Rectal smooth muscle tissue (tissue), 1 donor: ENCODE data around the gene LDAF1.
"Not testable (repeated sequence)": the region's sequence is repeated elsewhere in the genome, so short reads cannot be mapped to it uniquely, and the experiment has no call there.

Experiments
- H3K27ac ChIP-seq: one replicate; pipeline ENCODE4 v1.7.0; 2013; ENCODE audit warnings: low read depth, low read length, inconsistent platforms
- H3K27me3 ChIP-seq: one replicate; pipeline ENCODE4 v1.7.0; 2013; ENCODE audit warnings: low read length; ENCODE audit not compliant: control insufficient read depth, insufficient read depth
- H3K36me3 ChIP-seq: one replicate; pipeline ENCODE4 v1.7.0; 2013; ENCODE audit warnings: low read length; ENCODE audit not compliant: control insufficient read depth, insufficient read depth
- H3K4me1 ChIP-seq: one replicate; pipeline ENCODE4 v1.7.0; 2013; ENCODE audit warnings: low read length; ENCODE audit not compliant: control insufficient read depth, insufficient read depth
- H3K4me3 ChIP-seq: one replicate; pipeline ENCODE4 v1.7.0; 2013; ENCODE audit warnings: low read length
- H3K9ac ChIP-seq: one replicate; pipeline ENCODE4 v1.7.0; 2013; ENCODE audit warnings: low read length

The LDAF1 gene

GRCh38 chr16:21166561-21166961, 8.1 kb downstream of the LDAF1 start:
- no peak overlapping the region for H3K9ac ChIP-seq
- H3K27me3 ChIP-seq = no peaks in the 10 kb centered on the region
- no peak overlapping the region for H3K27ac ChIP-seq
- H3K4me1 ChIP-seq = peaks cover 10% of the 10 kb centered on the region
- H3K36me3 ChIP-seq = peaks cover 24% of the 10 kb centered on the region
- no peak overlapping the region for H3K4me3 ChIP-seq

GRCh38 chr16:21167360-21167759, 8.9 kb downstream of the LDAF1 start:
- Histone ChIP-seq H3K4me3 (no peak overlapping the region), H3K9ac (no peak overlapping the region), H3K27ac (no peak overlapping the region), H3K36me3 (peaks cover 27% of the 10 kb centered on the region), H3K27me3 (no peaks in the 10 kb centered on the region), H3K4me1 (peaks cover 9% of the 10 kb centered on the region)

- H3K36me3 ChIP-seq = peaks cover 23% of the 10 kb centered on the region
- no peak overlapping the region for H3K27ac ChIP-seq
- peaks cover 2% of the 10 kb centered on the region for H3K4me1 ChIP-seq
- H3K27me3 ChIP-seq = no peaks in the 10 kb centered on the region
- H3K4me3 ChIP-seq = no peak overlapping the region
- H3K9ac ChIP-seq = no peak overlapping the region
These were observed 9.6 kb downstream of the LDAF1 start for GRCh38 chr16:21167929-21168602.

- Histone ChIP-seq H3K27me3 (no peaks in the 10 kb centered on the region), H3K4me3 (no peak overlapping the region), H3K9ac (no peak overlapping the region), H3K36me3 (peaks cover 24% of the 10 kb centered on the region), H3K27ac (no peak overlapping the region), H3K4me1 (no peaks in the 10 kb centered on the region)
These were observed 10.9 kb downstream of the LDAF1 start for GRCh38 chr16:21169249-21169981.

GRCh38 chr16:21170116-21170515, 11.6 kb downstream of the LDAF1 start:
- not testable (repeated sequence) for H3K9ac ChIP-seq, H3K4me1 ChIP-seq, H3K27ac ChIP-seq, H3K4me3 ChIP-seq, H3K27me3 ChIP-seq
- peaks cover 20% of the 10 kb centered on the region for H3K36me3 ChIP-seq

- Histone ChIP-seq H3K4me1 (no peaks in the 10 kb centered on the region), H3K36me3 (peaks cover 12% of the 10 kb centered on the region), H3K27me3 (no peaks in the 10 kb centered on the region), H3K9ac (no peak overlapping the region), H3K4me3 (no peak overlapping the region), H3K27ac (no peak overlapping the region)
These were observed 14.2 kb downstream of the LDAF1 start for GRCh38 chr16:21172650-21173049.

- no peak overlapping the region for H3K9ac ChIP-seq
- no peaks in the 10 kb centered on the region for H3K27me3 ChIP-seq
- H3K4me1 ChIP-seq = no peaks in the 10 kb centered on the region
- no peak overlapping the region for H3K4me3 ChIP-seq
- H3K27ac ChIP-seq = no peak overlapping the region
- peaks cover 17% of the 10 kb centered on the region for H3K36me3 ChIP-seq
These were observed 16.9 kb downstream of the LDAF1 start for GRCh38 chr16:21175397-21175796.

GRCh38 chr16:21179126-21179982, 20.9 kb downstream of the LDAF1 start:
- Histone ChIP-seq H3K27me3 (no peaks in the 10 kb centered on the region), H3K4me1 (no peaks in the 10 kb centered on the region), H3K9ac (no peak overlapping the region), H3K36me3 (peaks cover 14% of the 10 kb centered on the region), H3K27ac (no peak overlapping the region), H3K4me3 (no peak overlapping the region)

- peaks cover 14% of the 10 kb centered on the region for H3K36me3 ChIP-seq
- H3K4me1 ChIP-seq = no peaks in the 10 kb centered on the region
- no peak overlapping the region for H3K27ac ChIP-seq
- no peak overlapping the region for H3K4me3 ChIP-seq
- H3K9ac ChIP-seq = no peak overlapping the region
- H3K27me3 ChIP-seq = no peaks in the 10 kb centered on the region
These were observed 21.5 kb downstream of the LDAF1 start for GRCh38 chr16:21179983-21180365.

- Histone ChIP-seq H3K4me1 (no peaks in the 10 kb centered on the region), H3K27me3 (no peaks in the 10 kb centered on the region), H3K36me3 (peaks cover 14% of the 10 kb centered on the region), H3K9ac (no peak overlapping the region), H3K27ac (no peak overlapping the region), H3K4me3 (no peak overlapping the region)
These were observed 25.5 kb downstream of the LDAF1 start for GRCh38 chr16:21183995-21184394.

GRCh38 chr16:21184834-21185233, 26.4 kb downstream of the LDAF1 start:
- Histone ChIP-seq H3K9ac (no peak overlapping the region), H3K36me3 (peaks cover 9% of the 10 kb centered on the region), H3K4me1 (no peaks in the 10 kb centered on the region), H3K27ac (no peak overlapping the region), H3K27me3 (no peaks in the 10 kb centered on the region), H3K4me3 (no peak overlapping the region)

GRCh38 chr16:21185659-21186325, 27.3 kb downstream of the LDAF1 start:
- Histone ChIP-seq H3K36me3 (peaks cover 9% of the 10 kb centered on the region), H3K4me3 (no peak overlapping the region)

More at GRCh38 chr16:21185659-21186325, 27.3 kb downstream of the LDAF1 start:
- Histone ChIP-seq H3K27me3 (no peaks in the 10 kb centered on the region), H3K4me1 (no peaks in the 10 kb centered on the region), H3K27ac (no peak overlapping the region), H3K9ac (no peak overlapping the region)
